Adipocyte (in vitro differentiated cells): Measurements from ENCODE around the gene IL17RD.

Experiments used
- DNase-seq: peaks from one replicate; pipeline ENCODE4 v3.0.0-alpha.2; 2015; ENCODE audit warnings: low read depth
- H3K27me3 ChIP-seq: replicated peaks from 2 replicates; pipeline ENCODE4 v1.7.0; 2013; ENCODE audit warnings: mild to moderate bottlenecking, low read length, moderate library complexity; ENCODE audit not compliant: control insufficient read depth, insufficient read depth
- H3K36me3 ChIP-seq: 2 replicates; pipeline ENCODE4 v1.7.0; 2013; ENCODE audit warnings: low read length, mild to moderate bottlenecking, moderate library complexity; ENCODE audit not compliant: control insufficient read depth, insufficient read depth, severe bottlenecking
- H3K4me1 ChIP-seq: 2 replicates; pipeline ENCODE4 v1.7.0; 2013; ENCODE audit warnings: mild to moderate bottlenecking, low read length, moderate library complexity; ENCODE audit not compliant: control insufficient read depth, insufficient read depth
- H3K4me3 ChIP-seq: 2 replicates; pipeline ENCODE4 v1.7.0; 2013; ENCODE audit warnings: mild to moderate bottlenecking, low read length, moderate library complexity
- H3K9ac ChIP-seq: 2 replicates; pipeline ENCODE4 v1.7.0; 2013; ENCODE audit warnings: mild to moderate bottlenecking, low read length, moderate library complexity
- H3K9me3 ChIP-seq: 2 replicates; pipeline ENCODE4 v1.7.0; 2013; ENCODE audit warnings: mild to moderate bottlenecking, low read length, moderate library complexity; ENCODE audit not compliant: control insufficient read depth

IL17RD gene

GRCh38 chr3:57145852-57146251 is 19.3 kb downstream of the IL17RD start:
- Histone ChIP-seq H3K27me3 (no peaks in the 10 kb centered on the region), H3K9me3 (no peaks in the 10 kb centered on the region), H3K36me3 (no peaks in the 10 kb centered on the region), H3K4me3 (no peak overlapping the region), H3K4me1 (peaks cover 13% of the 10 kb centered on the region), H3K9ac (no peak overlapping the region)
- DNase-seq: no peak

- DNase-seq: no peak
- Histone ChIP-seq H3K9ac (no peak overlapping the region), H3K27me3 (no peaks in the 10 kb centered on the region), H3K4me3 (no peak overlapping the region), H3K36me3 (no peaks in the 10 kb centered on the region), H3K9me3 (no peaks in the 10 kb centered on the region), H3K4me1 (peaks cover 7% of the 10 kb centered on the region)
Observed at GRCh38 chr3:57144952-57145351, 20.2 kb downstream of the IL17RD start.

GRCh38 chr3:57143886-57144459 is 21.2 kb downstream of the IL17RD start:
- DNase-seq: no peak

GRCh38 chr3:57142411-57142723 is 22.8 kb downstream of the IL17RD start:
- Histone ChIP-seq H3K9me3 (no peaks in the 10 kb centered on the region), H3K4me1 (peaks cover 7% of the 10 kb centered on the region), H3K4me3 (no peak overlapping the region), H3K9ac (no peak overlapping the region), H3K36me3 (no peaks in the 10 kb centered on the region), H3K27me3 (no peaks in the 10 kb centered on the region)
- DNase-seq: no peak

More at GRCh38 chr3:57143886-57144459, 21.2 kb downstream of the IL17RD start:
- no peak overlapping the region for H3K4me3 ChIP-seq
- no peaks in the 10 kb centered on the region for H3K27me3 ChIP-seq
- H3K4me1 ChIP-seq: peaks cover 7% of the 10 kb centered on the region
- H3K36me3 ChIP-seq: no peaks in the 10 kb centered on the region
- no peak overlapping the region for H3K9ac ChIP-seq
- no peaks in the 10 kb centered on the region for H3K9me3 ChIP-seq

- H3K9ac ChIP-seq: no peak overlapping the region
- H3K4me1 ChIP-seq: peaks cover 7% of the 10 kb centered on the region
- no peak for DNase-seq
- no peaks in the 10 kb centered on the region for H3K27me3 ChIP-seq
- H3K36me3 ChIP-seq: no peaks in the 10 kb centered on the region
- H3K9me3 ChIP-seq: no peaks in the 10 kb centered on the region
- no peak overlapping the region for H3K4me3 ChIP-seq
Observed at GRCh38 chr3:57141719-57142410, 23.3 kb downstream of the IL17RD start.

- Histone ChIP-seq H3K4me1 (peaks cover 7% of the 10 kb centered on the region), H3K9ac (no peak overlapping the region)
- no peak for DNase-seq
Observed at GRCh38 chr3:57140894-57141293, 24.3 kb downstream of the IL17RD start.

GRCh38 chr3:57135964-57136719 is 29.0 kb downstream of the IL17RD start:
- Histone ChIP-seq H3K4me3 (no peak overlapping the region), H3K27me3 (no peaks in the 10 kb centered on the region), H3K9me3 (no peaks in the 10 kb centered on the region), H3K36me3 (no peaks in the 10 kb centered on the region), H3K4me1 (no peaks in the 10 kb centered on the region), H3K9ac (no peak overlapping the region)
- no peak for DNase-seq

More at GRCh38 chr3:57140894-57141293, 24.3 kb downstream of the IL17RD start:
- H3K9me3 ChIP-seq: no peaks in the 10 kb centered on the region
- no peaks in the 10 kb centered on the region for H3K36me3 ChIP-seq
- H3K4me3 ChIP-seq: no peak overlapping the region
- H3K27me3 ChIP-seq: no peaks in the 10 kb centered on the region

GRCh38 chr3:57133157-57133556 is 32.0 kb downstream of the IL17RD start:
- Histone ChIP-seq H3K36me3 (no peaks in the 10 kb centered on the region), H3K9ac (no peak overlapping the region), H3K4me3 (no peak overlapping the region), H3K4me1 (peaks cover 9% of the 10 kb centered on the region), H3K27me3 (no peaks in the 10 kb centered on the region), H3K9me3 (no peaks in the 10 kb centered on the region)
- DNase-seq: no peak

- Histone ChIP-seq H3K4me1 (peaks cover 14% of the 10 kb centered on the region), H3K9me3 (no peaks in the 10 kb centered on the region)
Observed at GRCh38 chr3:57132674-57133073, 32.5 kb downstream of the IL17RD start.

GRCh38 chr3:57131210-57131588 is 34.0 kb downstream of the IL17RD start:
- no peaks in the 10 kb centered on the region for H3K36me3 ChIP-seq
- H3K27me3 ChIP-seq: no peaks in the 10 kb centered on the region
- no peak overlapping the region for H3K4me3 ChIP-seq
- H3K4me1 ChIP-seq: peaks cover 16% of the 10 kb centered on the region
- H3K9ac ChIP-seq: no peak overlapping the region
- no peaks in the 10 kb centered on the region for H3K9me3 ChIP-seq
- no peak for DNase-seq

More at GRCh38 chr3:57132674-57133073, 32.5 kb downstream of the IL17RD start:
- Histone ChIP-seq H3K27me3 (no peaks in the 10 kb centered on the region), H3K4me3 (no peak overlapping the region), H3K36me3 (no peaks in the 10 kb centered on the region), H3K9ac (no peak overlapping the region)
- DNase-seq: peak; percentile 9

- no peak for DNase-seq
- Histone ChIP-seq H3K36me3 (no peaks in the 10 kb centered on the region), H3K4me1 (peaks cover 16% of the 10 kb centered on the region), H3K4me3 (no peak overlapping the region), H3K27me3 (no peaks in the 10 kb centered on the region), H3K9ac (no peak overlapping the region), H3K9me3 (no peaks in the 10 kb centered on the region)
Observed at GRCh38 chr3:57130571-57131209, 34.5 kb downstream of the IL17RD start.
